ENCODE results near the gene ZNF205. TPM values are rescaled to one million over a fixed set of nuclear protein-coding genes. Genes with fewer than 3 reads are reported as not detected.

The ZNF205 gene
- total and polyA plus RNA-seq, 2 donors (not counting 1 experiment from before 2014, with no cell fraction given) = not detected

DNA sequence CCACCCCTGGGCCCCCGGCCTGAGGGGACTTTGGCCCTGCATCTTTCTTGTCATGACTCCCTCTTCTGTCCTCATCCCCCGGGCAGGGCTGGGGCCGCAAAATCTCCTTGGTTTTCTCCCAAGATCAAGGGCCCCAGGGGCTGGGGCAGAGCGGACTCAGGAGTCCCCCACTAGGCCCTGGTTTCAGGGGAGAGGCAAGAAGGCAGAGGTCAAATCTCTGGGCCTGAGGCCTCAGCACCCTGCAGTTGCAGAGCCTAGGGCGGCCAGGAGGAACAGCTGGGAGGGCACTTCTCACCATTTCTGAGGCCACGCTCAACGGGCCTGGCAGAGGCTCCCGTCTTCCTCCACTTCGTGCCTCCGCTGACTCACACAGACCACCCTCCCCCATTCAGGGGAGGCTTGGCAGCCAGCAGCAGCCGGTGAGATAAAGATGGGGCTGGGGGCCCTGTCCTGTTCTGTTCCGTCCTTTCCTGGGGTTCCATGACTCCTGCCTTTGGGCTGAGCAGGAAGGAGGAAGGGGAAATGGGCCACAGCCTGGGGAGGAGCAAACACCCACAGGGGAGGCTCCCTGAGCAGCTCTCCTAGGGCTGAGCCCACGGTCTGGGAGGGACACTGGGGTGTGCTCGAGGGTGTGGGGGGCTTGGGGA lies 25.7 kb upstream of the ZNF205 start:
- Histone ChIP-seq H3K4me3 (ENCODE audit: control extremely low read depth in 1 of 5, extremely low read depth in 1 of 5, insufficient read depth in 1 of 5, low read depth in 2 of 5, low read length in 4 of 5) (no peak overlapping the region), H3K9ac (ENCODE audit: low read length) (no peak overlapping the region), H3K4me1 (ENCODE audit: control insufficient read depth in 2 of 2, insufficient read depth in 2 of 2, low read length in 2 of 2) (no peaks in the 10 kb centered on the region), H3K27me3 (replicated peaks in 1 of 4; ENCODE audit: control extremely low read depth in 1 of 4, control insufficient read depth in 3 of 4, insufficient read depth in 4 of 4, low read length in 3 of 4) (peaks cover 0 to 8% (median 3%) of the 10 kb centered on the region in 4 experiments), H3K79me2 (ENCODE audit: control insufficient read depth, insufficient read depth, low read length) (no peaks in the 10 kb centered on the region), H3K9me3 (ENCODE audit: control extremely low read depth in 1 of 3, control insufficient read depth in 2 of 3, insufficient read depth in 1 of 3, low read length in 2 of 3) (no peaks in the 10 kb centered on the region), H4K20me1 (ENCODE audit: control insufficient read depth, insufficient read depth, low read length, poor library complexity, severe bottlenecking) (no peaks in the 10 kb centered on the region), H3K27ac (ENCODE audit: low read length in 2 of 2) (no peak overlapping the region), H2AFZ (ENCODE audit: insufficient read depth, low read depth, low read length, poor library complexity, severe bottlenecking) (no peak overlapping the region), H3K36me3 (replicated peaks in 1 of 2; ENCODE audit: control extremely low read depth in 1 of 2, control insufficient read depth in 1 of 2, extremely low read depth in 1 of 2, insufficient read depth in 2 of 2, low read length in 1 of 2) (no peaks in the 10 kb centered on the region), H3K4me2 (replicated peaks; ENCODE audit: low read depth, low read length, poor library complexity, severe bottlenecking) (no peak overlapping the region)
- intact Hi-C loops (cut with micrococcal nuclease) = no loop called here
- peaks cover 4% of the 10 kb centered on the region for H3K4me1 Mint-ChIP-seq
- no peak for TF ChIP-seq EZH2 (IDR thresholded peaks at IDR 0.05; ENCODE audit: borderline replicate concordance, insufficient read depth, low read depth, low read length, poor library complexity, severe bottlenecking)
- TF ChIP-seq, protein P1, sequence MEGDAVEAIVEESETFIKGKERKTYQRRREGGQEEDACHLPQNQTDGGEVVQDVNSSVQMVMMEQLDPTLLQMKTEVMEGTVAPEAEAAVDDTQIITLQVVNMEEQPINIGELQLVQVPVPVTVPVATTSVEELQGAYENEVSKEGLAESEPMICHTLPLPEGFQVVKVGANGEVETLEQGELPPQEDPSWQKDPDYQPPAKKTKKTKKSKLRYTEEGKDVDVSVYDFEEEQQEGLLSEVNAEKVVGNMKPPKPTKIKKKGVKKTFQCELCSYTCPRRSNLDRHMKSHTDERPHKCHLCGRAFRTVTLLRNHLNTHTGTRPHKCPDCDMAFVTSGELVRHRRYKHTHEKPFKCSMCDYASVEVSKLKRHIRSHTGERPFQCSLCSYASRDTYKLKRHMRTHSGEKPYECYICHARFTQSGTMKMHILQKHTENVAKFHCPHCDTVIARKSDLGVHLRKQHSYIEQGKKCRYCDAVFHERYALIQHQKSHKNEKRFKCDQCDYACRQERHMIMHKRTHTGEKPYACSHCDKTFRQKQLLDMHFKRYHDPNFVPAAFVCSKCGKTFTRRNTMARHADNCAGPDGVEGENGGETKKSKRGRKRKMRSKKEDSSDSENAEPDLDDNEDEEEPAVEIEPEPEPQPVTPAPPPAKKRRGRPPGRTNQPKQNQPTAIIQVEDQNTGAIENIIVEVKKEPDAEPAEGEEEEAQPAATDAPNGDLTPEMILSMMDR (IDR thresholded peaks at IDR 0.05) = no peak
- POLR2A ChIA-PET = no interaction called here
- H3K27me3 Mint-ChIP-seq = peaks cover 7% of the 10 kb centered on the region
- ATAC-seq (ENCODE audit: low read depth) (no peak), DNase-seq (no peak)
- WGBS (ENCODE audit: insufficient coverage) = 70% methylated on average over 7 of the region's 14 CpGs
- CTCF ChIA-PET = interaction anchor here (0.7 to 3.2 kb wide), 5 partner anchors 9 to 54 kb away, joined by 3 to 16 read pairs (median 3); no protein-coding TSS in a partner anchor
- no peaks in the 10 kb centered on the region for H3K9me3 Mint-ChIP-seq (ENCODE audit: insufficient read depth)
- no peak overlapping the region for H3K27ac Mint-ChIP-seq
- H3K4me3 Mint-ChIP-seq = no peak overlapping the region

Measured in B cell (primary cell).